Kidney (tissue), 14 donors: ENCODE results near the gene USP28. TPM values are rescaled to one million over a fixed set of nuclear protein-coding genes. Genes with fewer than 3 reads are reported as not detected.
"Not testable (repeated sequence)": the region's sequence is repeated elsewhere in the genome, so short reads cannot be mapped to it uniquely, and the experiment has no call there.

Source experiments
- DNase-seq, 5 donors: peaks; one replicate each; pipeline ENCODE4 v3.0.0-alpha.2; 2013 to 2020
- FAIRE-seq: peaks from 2 replicates; lab custom pipeline; 2012; peaks lifted over from hg19 to GRCh38; lab: Jason Lieb, UNC
- H3K27ac ChIP-seq, 2 donors: one replicate each; pipeline ENCODE4 v1.7.0; 2013; ENCODE audit warnings: low read depth in 2 of 2, low read length in 2 of 2, inconsistent platforms in 1 of 2
- H3K27me3 ChIP-seq: one replicate; pipeline ENCODE4 v1.7.1; 2013; ENCODE audit warnings: low read length, inconsistent platforms; ENCODE audit not compliant: control insufficient read depth, insufficient read depth
- H3K36me3 ChIP-seq, 3 donors: one replicate each; pipeline versions ENCODE4 v1.7.0 to v1.7.1; 2013; ENCODE audit warnings: low read length in 3 of 3, control low read depth in 1 of 3, inconsistent platforms in 1 of 3; ENCODE audit not compliant: insufficient read depth in 3 of 3, control insufficient read depth in 2 of 3
- H3K4me1 ChIP-seq, 3 donors: one replicate each; pipeline versions ENCODE4 v1.7.0 to v1.7.1; 2013; ENCODE audit warnings: low read length in 3 of 3, inconsistent platforms in 1 of 3, low read depth in 1 of 3; ENCODE audit not compliant: control insufficient read depth in 2 of 3, insufficient read depth in 2 of 3
- H3K4me3 ChIP-seq, 3 donors: one replicate each; pipeline versions ENCODE4 v1.7.0 to v1.8.1; 2013; ENCODE audit warnings: low read length in 3 of 3, control low read depth in 1 of 3, inconsistent platforms in 1 of 3
- H3K9ac ChIP-seq, 3 donors: one replicate each; pipeline versions ENCODE4 v1.7.0 to v1.7.1; 2013; ENCODE audit warnings: low read length in 3 of 3, control low read depth in 1 of 3, inconsistent platforms in 1 of 3
- H3K9me3 ChIP-seq, 3 donors: one replicate each; pipeline versions ENCODE4 v1.7.0 to v1.7.1; 2013; ENCODE audit warnings: low read length in 3 of 3, control low read depth in 1 of 3, inconsistent platforms in 1 of 3; ENCODE audit not compliant: control insufficient read depth in 2 of 3, insufficient read depth in 1 of 3
- CTCF ChIP-seq: IDR thresholded peaks from 3 replicates; pipeline ENCODE4 v1.5.1; 2012; ENCODE audit warnings: mild to moderate bottlenecking, moderate library complexity, borderline replicate concordance; ENCODE audit not compliant: insufficient read depth; ENCODE audit errors: extremely low read depth
- intact Hi-C: fragments of 100-400 bp; cut with DNase I; formaldehyde crosslinking; loops from one replicate; pipeline ENCODE4 v1.11.1; 2022
- polyA plus RNA-seq: library from polyadenylated mRNA; stranded (reverse); fragments of 350-450 nt; fragmentation: Illumina TruSeq; extraction: RNeasy Lipid Tissue Mini Kit (QIAGEN cat#74804); gene quantifications from one replicate; pipeline ENCODE4 v1.2.3, GENCODE V29; 2014; ENCODE audit warnings: low read depth, low replicate concordance; ENCODE audit not compliant: insufficient read depth
- total RNA-seq: library from RNA; stranded (reverse); fragmentation: NEBNext Ultra II Directional; extraction: Animal tissue kit (Norgen Biotek cat#: 25700); gene quantifications from one replicate; pipeline ENCODE4 v1.2.1, GENCODE V29; 2021
- donor health status: control.
- donor health status: control.
- donor health status: control.
- donor health status: control.
- donor health status: control.
- donor health status: DM: yes; HTN: yes; CAD: no.
- donor health status: Normal renal cell carcinoma (clear cell type).

USP28 gene
- total and polyA plus RNA-seq, 2 donors from 2014 or later: 5.3 to 19.4 TPM

- Histone ChIP-seq H3K4me1 (no peaks in the 10 kb centered on the region), H3K9ac (no peak overlapping the region), H3K36me3 (no peaks in the 10 kb centered on the region), H3K4me3 (no peak overlapping the region), H3K27me3 (no peaks in the 10 kb centered on the region), H3K27ac (no peak overlapping the region), H3K9me3 (no peaks in the 10 kb centered on the region)
- no peak for DNase-seq
- TF ChIP-seq CTCF: no peak
- intact Hi-C loops: no loop called here
- FAIRE-seq: no peak
Measured at GRCh38 chr11:113789675-113790320, 85.6 kb downstream of the USP28 start.

GRCh38 chr11:113789016-113789415 is 86.4 kb downstream of the USP28 start:
- FAIRE-seq, H3K9ac ChIP-seq, H3K36me3 ChIP-seq, H3K9me3 ChIP-seq, H3K4me1 ChIP-seq, intact Hi-C loops, DNase-seq, H3K27me3 ChIP-seq, H3K4me3 ChIP-seq, H3K27ac ChIP-seq: not testable (repeated sequence)

GRCh38 chr11:113782134-113782533 is 93.2 kb downstream of the USP28 start:
- FAIRE-seq (no peak), DNase-seq (no peak)
- Histone ChIP-seq H3K27ac (no peak overlapping the region), H3K4me3 (no peak overlapping the region), H3K9ac (no peak overlapping the region), H3K9me3 (no peaks in the 10 kb centered on the region), H3K36me3 (no peaks in the 10 kb centered on the region), H3K27me3 (no peaks in the 10 kb centered on the region), H3K4me1 (peaks cover 0 to 3% (median 0%) of the 10 kb centered on the region in 3 donors)
- TF ChIP-seq CTCF: no peak
- intact Hi-C loops: no loop called here

- Histone ChIP-seq H3K27me3 (no peaks in the 10 kb centered on the region), H3K36me3 (no peaks in the 10 kb centered on the region), H3K9ac (no peak overlapping the region), H3K9me3 (no peaks in the 10 kb centered on the region), H3K4me3 (no peak overlapping the region), H3K27ac (no peak overlapping the region), H3K4me1 (peaks cover 0 to 3% (median 0%) of the 10 kb centered on the region in 3 donors)
- no peak for FAIRE-seq
- intact Hi-C loops: no loop called here
- no peak for DNase-seq
- TF ChIP-seq CTCF: no peak
Measured at GRCh38 chr11:113781682-113782081, 93.7 kb downstream of the USP28 start.
